ENCODE measurements around the gene ACOXL.

DNA sequence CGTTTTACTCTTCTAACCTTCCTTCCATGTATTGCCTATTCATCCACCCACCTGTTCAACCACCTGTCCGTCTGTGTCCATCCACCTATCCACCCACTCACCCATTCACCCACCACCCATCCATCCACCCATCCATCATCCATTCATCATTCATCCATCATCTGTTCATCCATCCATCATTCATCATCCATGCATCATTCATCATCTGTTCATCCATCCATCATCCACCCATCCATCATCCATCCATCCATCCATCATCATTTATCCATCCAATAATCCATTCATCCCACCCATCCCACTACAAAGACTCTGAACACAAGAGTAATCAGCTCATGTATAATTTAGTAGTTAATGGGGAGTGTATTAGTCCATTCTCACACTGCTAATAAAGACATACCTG lies 78.0 kb downstream of the ACOXL start:
- TF ChIP-seq CTCF (IDR thresholded peaks at IDR 0.05), result no peak
- TF ChIP-seq POLR2A (IDR thresholded peaks at IDR 0.05), result no peak

Data from body of pancreas (tissue), 4 donors.